A549 (cell line): ENCODE results near the gene TOR2A. TPM values are rescaled to one million over a fixed set of nuclear protein-coding genes. Genes with fewer than 3 reads are reported as not detected.

Experiments
- ATAC-seq, 2 experiments: fragments of 200-7000 bp in 1 of 2; fragments of >200 bp in 1 of 2; cut with Nextera tagmentation in 1 of 2; cut with Tn5 transposase in 1 of 2; 3 replicates each; pipeline versions ENCODE4 v1.8.0 to v1.9.1; 2018 to 2020; ENCODE audit warnings: mild to moderate bottlenecking in 1 of 2, moderate library complexity in 1 of 2
- CTCF ChIA-PET: fragments of 300-600 bp; sonication (Branson Sonifier 250); formaldehyde crosslinking; extraction: SDS; loops from one replicate; lab custom pipeline; 2021; ENCODE audit warnings: antibody characterized with exemption, inconsistent platforms; lab: Yijun Ruan, JAX
- POLR2A ChIA-PET: fragments of 350-600 bp; formaldehyde crosslinking; extraction: SDS; loops from one replicate; lab custom pipeline; 2021; ENCODE audit warnings: antibody characterized with exemption, inconsistent platforms; lab: Yijun Ruan, JAX
- DNase-seq, 2 experiments: peaks; one replicate each; pipeline versions ENCODE4 v3.0.0 to v3.0.0-alpha.2; 2011 to 2016; ENCODE audit warnings: low read depth in 1 of 2, low spot score in 1 of 2
- FAIRE-seq: peaks from 2 replicates; lab custom pipeline; 2011; peaks lifted over from hg19 to GRCh38; lab: Jason Lieb, UNC
- H3K27ac ChIP-seq, 2 experiments: fragments of >200 bp; sonication (Bioruptor Twin); formaldehyde crosslinking; 3 replicates each; pipeline ENCODE4 v1.5.1; 2016 to 2017
- H3K4me1 ChIP-seq: fragments of >200 bp; sonication (Bioruptor Twin); formaldehyde crosslinking; 3 replicates; pipeline ENCODE4 v1.6.1; 2016
- H3K4me2 ChIP-seq: fragments of >200 bp; sonication (Bioruptor Twin); formaldehyde crosslinking; 3 replicates; pipeline ENCODE4 v1.6.1; 2016
- H3K4me3 ChIP-seq: fragments of >200 bp; sonication (Bioruptor Twin); formaldehyde crosslinking; 3 replicates; pipeline ENCODE4 v1.5.1; 2016
- H3K9me3 ChIP-seq: fragments of >200 bp; sonication (Bioruptor Twin); formaldehyde crosslinking; 3 replicates; pipeline ENCODE4 v1.6.1; 2016
- BHLHE40 ChIP-seq: IDR thresholded peaks from 2 replicates; pipeline ENCODE4 v1.6.1; 2012; ENCODE audit warnings: low read depth, low read length, inconsistent platforms
- CHD2 ChIP-seq: fragments of 150-350 bp; IDR thresholded peaks from 2 replicates; pipeline ENCODE4 v1.6.1; 2014; ENCODE audit warnings: low read length; ENCODE audit not compliant: partially characterized antibody
- CHD4 ChIP-seq: fragments of 200-600 bp; sonication (generic); IDR thresholded peaks from 2 replicates; pipeline ENCODE4 v1.6.1; 2016; ENCODE audit warnings: antibody characterized with exemption, mild to moderate bottlenecking, borderline replicate concordance
- EHF ChIP-seq: fragments of 250-450 bp; sonication (Bioruptor Pico); IDR thresholded peaks from 2 replicates; pipeline ENCODE4 v1.5.0; 2020; ENCODE audit warnings: mild to moderate bottlenecking
- FOSB ChIP-seq: fragments of 250-450 bp; sonication (Bioruptor Pico); IDR thresholded peaks from 2 replicates; pipeline ENCODE4 v1.5.0; 2020; ENCODE audit warnings: mild to moderate bottlenecking, moderate library complexity
- FOXS1 ChIP-seq: fragments of 250-450 bp; sonication (Bioruptor Pico); IDR thresholded peaks from 2 replicates; pipeline ENCODE4 v1.5.0; 2020; ENCODE audit warnings: mild to moderate bottlenecking, moderate library complexity
- GATA3 ChIP-seq: IDR thresholded peaks from 2 replicates; pipeline ENCODE4 v1.6.1; 2012; ENCODE audit warnings: borderline replicate concordance
- HDAC2 ChIP-seq: fragments of 200-600 bp; sonication (generic); IDR thresholded peaks from 2 replicates; pipeline ENCODE4 v1.6.1; 2016
- HOXA7 ChIP-seq: fragments of 250-450 bp; sonication (Bioruptor Pico); IDR thresholded peaks from 2 replicates; pipeline ENCODE4 v1.5.0; 2020; ENCODE audit warnings: mild to moderate bottlenecking, moderate library complexity
- HOXB5 ChIP-seq: fragments of 250-450 bp; sonication (Bioruptor Pico); IDR thresholded peaks from 2 replicates; pipeline ENCODE4 v1.5.0; 2020; ENCODE audit warnings: mild to moderate bottlenecking, moderate library complexity
- JUN ChIP-seq, 2 experiments: fragments of >200 bp; sonication (Bioruptor Twin); formaldehyde crosslinking; IDR thresholded peaks; 2 replicates in 1 of 2; 3 replicates in 1 of 2; pipeline ENCODE4 v1.6.1; 2016 to 2017
- JUNB ChIP-seq: fragments of >200 bp; sonication (Bioruptor Twin); formaldehyde crosslinking; IDR thresholded peaks from 2 replicates; pipeline ENCODE4 v1.6.1; 2016
- KDM1A ChIP-seq: fragments of 200-600 bp; sonication (generic); IDR thresholded peaks from 2 replicates; pipeline ENCODE4 v1.6.1; 2016; ENCODE audit warnings: low read depth, mild to moderate bottlenecking
- MAFK ChIP-seq: fragments of 450-650 bp; IDR thresholded peaks from 2 replicates; pipeline ENCODE4 v1.6.1; 2014; ENCODE audit not compliant: partially characterized antibody
- MAZ ChIP-seq: fragments of 150-350 bp; IDR thresholded peaks from 2 replicates; pipeline ENCODE4 v1.6.1; 2014; ENCODE audit warnings: antibody characterized with exemption, low read depth, low read length, borderline replicate concordance
- NFE2L2 ChIP-seq: fragments of 150-350 bp; conservative IDR thresholded peaks from 2 replicates; pipeline ENCODE4 v1.6.1; 2014; ENCODE audit warnings: low read length
- POLR2A ChIP-seq: IDR thresholded peaks from 2 replicates; pipeline ENCODE4 v1.6.1; 2012; ENCODE audit warnings: mild to moderate bottlenecking, low read length
- POLR2AphosphoS2 ChIP-seq: conservative IDR thresholded peaks from 2 replicates; pipeline ENCODE4 v1.6.1; 2012; ENCODE audit warnings: low read length, improper control_type of control experiment, inconsistent platforms
- RARB ChIP-seq: fragments of 250-450 bp; sonication (Bioruptor Pico); IDR thresholded peaks from 2 replicates; pipeline ENCODE4 v1.8.0; 2021; ENCODE audit warnings: mild to moderate bottlenecking, moderate library complexity
- RNF2 ChIP-seq: fragments of 200-600 bp; sonication (generic); IDR thresholded peaks from 2 replicates; pipeline ENCODE4 v1.6.1; 2016; ENCODE audit warnings: low read depth, mild to moderate bottlenecking, antibody characterized with exemption, moderate library complexity, borderline replicate concordance
- SMC3 ChIP-seq: fragments of >200 bp; sonication (Bioruptor Twin); formaldehyde crosslinking; IDR thresholded peaks from 3 replicates; pipeline ENCODE4 v1.6.1; 2018; ENCODE audit warnings: inconsistent platforms
- SREBF2 ChIP-seq: fragments of 450-650 bp; IDR thresholded peaks from 2 replicates; pipeline ENCODE4 v1.6.1; 2014; ENCODE audit warnings: mild to moderate bottlenecking, moderate library complexity
- TP53 ChIP-seq: fragments of 250-450 bp; sonication (Bioruptor Pico); IDR thresholded peaks from 2 replicates; pipeline ENCODE4 v1.5.0; 2021; ENCODE audit warnings: mild to moderate bottlenecking, moderate library complexity
- ZFP36 ChIP-seq: fragments of 450-650 bp; IDR thresholded peaks from 2 replicates; pipeline ENCODE4 v1.6.1; 2014; ENCODE audit warnings: borderline replicate concordance; ENCODE audit not compliant: partially characterized antibody
- WGBS: methylation state at CpG from one replicate; pipeline ENCODE4 v1.1.6; 2017; ENCODE audit errors: missing lambda C conversion rate; 5-methylcytosine and 5-hydroxymethylcytosine counted together
- polyA plus RNA-seq, 4 experiments: library from polyadenylated mRNA; depleted of rRNA in 3 of 4; stranded (reverse); fragments of >200 nt; fragmentation: RNase III in 1 of 4; extraction: RNeasy Plus Mini Kit Qiagen cat#74134 plus additional on column Dnase treatment in 1 of 4; gene quantifications; 2 replicates in 3 of 4; 3 replicates in 1 of 4; pipeline ENCODE4 v1.2.3, GENCODE V29; 2011 to 2017
- TF ChIP-seq, protein P1 (sequence below): fragments of 250-450 bp; sonication (Bioruptor Pico); IDR thresholded peaks from 2 replicates; pipeline ENCODE4 v1.5.0; 2021; ENCODE audit warnings: mild to moderate bottlenecking, moderate library complexity, borderline replicate concordance
- TF ChIP-seq, protein P2 (sequence below): IDR thresholded peaks from 2 replicates; pipeline ENCODE4 v1.6.1; 2012
- TF ChIP-seq, protein P3 (sequence below): fragments of 250-450 bp; sonication (Bioruptor Pico); IDR thresholded peaks from 2 replicates; pipeline ENCODE4 v1.5.0; 2020; ENCODE audit warnings: low read depth, mild to moderate bottlenecking, moderate library complexity
- TF ChIP-seq, protein P4 (sequence below): fragments of 450-650 bp; IDR thresholded peaks from 2 replicates; pipeline ENCODE4 v1.6.1; 2014; ENCODE audit warnings: antibody characterized with exemption

The TOR2A gene
- polyA plus RNA-seq, 2 of the 4 experiments (the other 2 are of a cell fraction) = 4.9 to 9.6 TPM

GRCh38 chr9:127714020-127714750 is 20.9 kb downstream of the TOR2A start (continued):
- TF ChIP-seq, protein P1, sequence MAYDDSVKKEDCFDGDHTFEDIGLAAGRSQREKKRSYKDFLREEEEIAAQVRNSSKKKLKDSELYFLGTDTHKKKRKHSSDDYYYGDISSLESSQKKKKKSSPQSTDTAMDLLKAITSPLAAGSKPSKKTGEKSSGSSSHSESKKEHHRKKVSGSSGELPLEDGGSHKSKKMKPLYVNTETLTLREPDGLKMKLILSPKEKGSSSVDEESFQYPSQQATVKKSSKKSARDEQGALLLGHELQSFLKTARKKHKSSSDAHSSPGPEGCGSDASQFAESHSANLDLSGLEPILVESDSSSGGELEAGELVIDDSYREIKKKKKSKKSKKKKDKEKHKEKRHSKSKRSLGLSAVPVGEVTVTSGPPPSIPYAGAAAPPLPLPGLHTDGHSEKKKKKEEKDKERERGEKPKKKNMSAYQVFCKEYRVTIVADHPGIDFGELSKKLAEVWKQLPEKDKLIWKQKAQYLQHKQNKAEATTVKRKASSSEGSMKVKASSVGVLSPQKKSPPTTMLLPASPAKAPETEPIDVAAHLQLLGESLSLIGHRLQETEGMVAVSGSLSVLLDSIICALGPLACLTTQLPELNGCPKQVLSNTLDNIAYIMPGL = no peak
- TF ChIP-seq BHLHE40 = no peak

GRCh38 chr9:127712867-127713266 is 22.2 kb downstream of the TOR2A start:
- Histone ChIP-seq H3K4me3 (no peak overlapping the region), H3K9me3 (no peaks in the 10 kb centered on the region), H3K4me1 (peaks cover 10% of the 10 kb centered on the region; the same call in 1 of the 3 replicates), H3K4me2 (no peak overlapping the region), H3K27ac (no peak overlapping the region)
- TF ChIP-seq HOXB5 (CRISPR knock-in tag) = no peak
- TF ChIP-seq TP53 (CRISPR knock-in tag) = no peak
- no peak for TF ChIP-seq GATA3
- no peak for TF ChIP-seq JUNB
- TF ChIP-seq, protein P2, sequence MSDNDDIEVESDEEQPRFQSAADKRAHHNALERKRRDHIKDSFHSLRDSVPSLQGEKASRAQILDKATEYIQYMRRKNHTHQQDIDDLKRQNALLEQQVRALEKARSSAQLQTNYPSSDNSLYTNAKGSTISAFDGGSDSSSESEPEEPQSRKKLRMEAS = no peak
- no peak for TF ChIP-seq RARB (CRISPR knock-in tag)
- 95% methylated on average over 7 of the region's 10 CpGs for WGBS
- DNase-seq (no peak), ATAC-seq (no peak), FAIRE-seq (no peak)
- POLR2A ChIA-PET = no interaction called here
- CTCF ChIA-PET = interaction anchor here (0.5 to 4.2 kb wide), 8 partner anchors 9 to 208 kb away, joined by 3 to 26 read pairs (median 3); partner anchors contain the start of genes CDK9 and TOR2A

- H3K4me2 ChIP-seq = no peak overlapping the region
- peaks cover 10% of the 10 kb centered on the region; the same call in 1 of the 3 replicates for H3K4me1 ChIP-seq
- TF ChIP-seq KDM1A (peak; percentile 34; the same call in 1 of the 2 replicates), FOSB (no peak)
- ChIA-PET CTCF (interaction anchor here (0.5 to 4.2 kb wide), 5 partner anchors 8 to 84 kb away, joined by 3 to 26 read pairs (median 3); partner anchors contain the start of genes CDK9 and TOR2A), POLR2A (no interaction called here)
- ATAC-seq (no peak), DNase-seq (no peak), FAIRE-seq (no peak)
- H3K27ac ChIP-seq = no peak overlapping the region
- WGBS = 84% methylated on average over 11 of the region's 11 CpGs
- no peak overlapping the region for H3K4me3 ChIP-seq
- no peaks in the 10 kb centered on the region for H3K9me3 ChIP-seq
Observed at GRCh38 chr9:127712371-127712770, 22.7 kb downstream of the TOR2A start.

DNA sequence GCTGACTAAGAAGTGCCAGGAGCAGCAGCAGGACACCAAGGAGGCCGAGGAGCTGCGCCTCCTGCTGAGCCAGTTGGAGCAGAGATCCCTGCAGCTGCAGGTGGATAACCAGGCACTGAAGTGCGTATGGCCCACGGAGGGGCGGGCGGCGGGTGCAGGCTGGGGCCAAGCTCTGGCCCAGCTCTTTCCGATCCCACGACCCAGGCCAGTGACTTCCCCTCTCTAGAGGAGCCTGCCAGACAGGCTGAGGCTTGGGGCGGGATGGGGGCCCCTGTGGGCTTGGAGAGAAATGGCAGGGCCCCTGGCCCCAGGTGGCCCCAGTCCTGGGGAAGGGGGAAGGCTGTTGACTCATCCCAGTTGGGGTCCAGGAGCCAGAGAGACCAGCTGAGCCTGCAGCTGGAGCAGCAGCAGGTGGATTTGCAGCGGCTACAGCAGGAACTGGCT is 23.2 kb downstream of the TOR2A start:
- FAIRE-seq = no peak
- DNase-seq = no peak
- ATAC-seq = no peak
- no peak for TF ChIP-seq CHD4
- no peak for TF ChIP-seq MAZ
- no peak for TF ChIP-seq POLR2A
- TF ChIP-seq, protein P3, sequence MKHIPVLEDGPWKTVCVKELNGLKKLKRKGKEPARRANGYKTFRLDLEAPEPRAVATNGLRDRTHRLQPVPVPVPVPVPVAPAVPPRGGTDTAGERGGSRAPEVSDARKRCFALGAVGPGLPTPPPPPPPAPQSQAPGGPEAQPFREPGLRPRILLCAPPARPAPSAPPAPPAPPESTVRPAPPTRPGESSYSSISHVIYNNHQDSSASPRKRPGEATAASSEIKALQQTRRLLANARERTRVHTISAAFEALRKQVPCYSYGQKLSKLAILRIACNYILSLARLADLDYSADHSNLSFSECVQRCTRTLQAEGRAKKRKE (CRISPR knock-in tag) = no peak
- no peak for TF ChIP-seq POLR2AphosphoS2
- TF ChIP-seq EHF (CRISPR knock-in tag) = no peak
- TF ChIP-seq NFE2L2 = no peak
- no peak for TF ChIP-seq HOXA7 (CRISPR knock-in tag)
- no peak for TF ChIP-seq JUN (IDR thresholded peaks at IDR 0.05)
- TF ChIP-seq SMC3 = no peak
- TF ChIP-seq FOXS1 (CRISPR knock-in tag) = no peak
- TF ChIP-seq, protein P4, sequence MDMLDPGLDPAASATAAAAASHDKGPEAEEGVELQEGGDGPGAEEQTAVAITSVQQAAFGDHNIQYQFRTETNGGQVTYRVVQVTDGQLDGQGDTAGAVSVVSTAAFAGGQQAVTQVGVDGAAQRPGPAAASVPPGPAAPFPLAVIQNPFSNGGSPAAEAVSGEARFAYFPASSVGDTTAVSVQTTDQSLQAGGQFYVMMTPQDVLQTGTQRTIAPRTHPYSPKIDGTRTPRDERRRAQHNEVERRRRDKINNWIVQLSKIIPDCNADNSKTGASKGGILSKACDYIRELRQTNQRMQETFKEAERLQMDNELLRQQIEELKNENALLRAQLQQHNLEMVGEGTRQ = no peak
- TF ChIP-seq MAFK = no peak
- TF ChIP-seq GATA3 = no peak
- no peak for TF ChIP-seq CHD2
- no peak for TF ChIP-seq ZFP36
- no peak for TF ChIP-seq HDAC2
- TF ChIP-seq SREBF2 = no peak
- TF ChIP-seq RNF2 = no peak
- TF ChIP-seq, all 56 proteins: peak for 0
- ChIA-PET CTCF (interaction anchor here (0.5 to 4.2 kb wide), 6 partner anchors 8 to 89 kb away, joined by 3 to 26 read pairs (median 4); partner anchors contain the start of genes CDK9 and TOR2A), POLR2A (no interaction called here)
- H3K9me3 ChIP-seq = no peaks in the 10 kb centered on the region
- no peak overlapping the region for H3K4me2 ChIP-seq
- peaks cover 10% of the 10 kb centered on the region; the same call in 1 of the 3 replicates for H3K4me1 ChIP-seq
- H3K27ac ChIP-seq = no peak overlapping the region
- 89% methylated on average over 8 of the region's 11 CpGs for WGBS
- H3K4me3 ChIP-seq = no peak overlapping the region
